HG03097 (cell line): ENCODE measurements around the gene NDUFB10.
"Not testable (repeated sequence)": the region's sequence is repeated elsewhere in the genome, so short reads cannot be mapped to it uniquely, and the experiment has no call there.

ENCODE experiments used
- ATAC-seq: cut with Tn5 transposase; IDR thresholded peaks from one replicate; pipeline ENCODE4 v1.9.1; 2021; ENCODE audit not compliant: unreplicated experiment, low FRiP score

Gene NDUFB10

DNA sequence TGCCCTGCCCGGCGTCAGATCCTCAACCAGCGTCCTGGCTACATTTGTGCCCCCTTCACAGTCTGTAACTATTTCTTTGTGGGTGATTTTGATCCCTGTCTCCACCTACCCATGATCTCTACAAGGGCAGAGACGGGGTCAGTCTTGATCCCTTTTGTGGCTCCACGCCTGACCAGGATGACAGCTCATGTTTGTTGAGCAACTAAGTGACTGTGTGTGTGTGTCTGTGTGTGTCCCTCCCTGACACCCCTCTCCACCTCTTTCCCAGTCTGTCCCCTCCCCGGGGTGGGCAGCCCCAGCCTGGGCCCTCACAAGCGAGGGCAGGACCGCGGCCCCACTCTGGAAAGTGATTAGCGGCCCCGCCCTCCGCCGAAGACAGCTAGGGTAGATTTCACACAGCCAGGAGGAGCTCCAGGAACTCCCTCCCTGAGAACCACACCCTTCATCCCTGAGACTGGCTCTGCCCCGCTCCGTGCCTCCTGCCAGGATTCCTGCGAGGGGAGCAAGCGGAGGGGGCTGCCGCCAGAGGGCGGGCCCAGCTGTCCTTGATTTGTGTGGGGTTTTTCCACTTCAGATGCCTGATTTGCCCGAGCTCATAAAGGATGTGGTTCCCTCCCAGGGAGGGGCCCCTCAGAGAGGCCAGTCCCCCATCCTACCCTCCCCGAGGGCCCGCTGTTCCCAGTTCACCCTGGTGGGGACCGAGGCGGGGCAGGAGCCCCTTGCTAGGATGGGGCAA is 35.9 kb upstream of the NDUFB10 start:
- ATAC-seq = no peak

DNA sequence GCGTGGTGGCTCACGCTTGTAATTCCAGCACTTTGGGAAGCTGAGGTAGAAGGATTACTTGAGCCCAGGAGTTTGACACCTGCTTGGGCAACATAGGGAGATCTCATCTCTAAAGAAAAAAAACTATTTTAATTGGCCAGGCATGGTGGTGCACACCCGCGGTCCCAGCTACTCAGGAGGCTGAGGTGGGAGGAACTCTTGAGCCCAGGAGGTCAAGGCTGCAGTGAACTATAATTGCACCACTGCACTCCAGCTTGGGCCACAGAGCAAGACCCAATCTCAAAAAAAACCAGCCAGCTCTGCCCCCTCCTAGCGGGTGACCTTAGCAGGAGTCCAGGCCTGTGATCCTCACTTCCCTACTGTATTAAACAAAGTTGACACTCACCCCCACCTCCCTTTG is 35.2 kb upstream of the NDUFB10 start:
- ATAC-seq = no peak

DNA sequence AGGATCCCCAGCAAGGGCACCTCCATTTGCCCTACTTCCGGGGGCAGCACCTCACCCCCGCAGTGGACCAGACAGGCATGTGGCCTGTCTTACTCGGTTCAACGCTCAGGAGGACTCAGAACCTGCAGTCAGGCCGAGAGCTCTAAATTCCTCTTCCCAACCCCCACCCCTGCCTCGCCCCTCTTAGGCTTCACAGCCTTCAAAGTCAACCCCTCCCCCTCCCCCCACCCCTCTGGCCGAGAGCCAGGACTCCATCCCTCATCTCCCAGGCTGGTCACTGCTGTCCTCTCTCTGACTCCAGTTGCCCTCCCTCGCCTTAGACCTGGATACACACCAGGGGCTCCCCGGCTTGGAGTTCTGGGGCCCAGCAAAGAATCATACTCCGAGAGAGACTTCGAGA is 33.1 kb upstream of the NDUFB10 start:
- no peak for ATAC-seq

DNA sequence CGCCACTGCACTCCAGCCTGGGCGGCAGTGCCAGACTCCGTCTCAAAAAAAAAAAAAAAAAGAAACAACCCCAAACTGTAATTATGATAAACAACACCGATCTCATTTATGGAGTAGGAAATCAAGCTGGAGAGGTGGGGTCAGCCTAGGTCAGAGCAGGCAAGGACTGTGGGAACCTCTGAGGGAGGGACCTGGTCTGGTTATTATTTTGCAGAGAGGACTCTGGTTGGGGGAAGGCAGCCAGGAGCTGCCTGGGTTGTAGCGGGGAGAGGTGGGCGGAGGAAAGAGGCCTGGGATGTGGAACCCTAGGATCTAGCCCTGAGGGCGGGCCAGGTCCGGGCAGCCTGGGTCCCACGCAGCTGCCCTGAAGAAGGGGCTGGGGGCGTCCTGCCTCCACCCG is 30.2 kb upstream of the NDUFB10 start:
- ATAC-seq = no peak

DNA sequence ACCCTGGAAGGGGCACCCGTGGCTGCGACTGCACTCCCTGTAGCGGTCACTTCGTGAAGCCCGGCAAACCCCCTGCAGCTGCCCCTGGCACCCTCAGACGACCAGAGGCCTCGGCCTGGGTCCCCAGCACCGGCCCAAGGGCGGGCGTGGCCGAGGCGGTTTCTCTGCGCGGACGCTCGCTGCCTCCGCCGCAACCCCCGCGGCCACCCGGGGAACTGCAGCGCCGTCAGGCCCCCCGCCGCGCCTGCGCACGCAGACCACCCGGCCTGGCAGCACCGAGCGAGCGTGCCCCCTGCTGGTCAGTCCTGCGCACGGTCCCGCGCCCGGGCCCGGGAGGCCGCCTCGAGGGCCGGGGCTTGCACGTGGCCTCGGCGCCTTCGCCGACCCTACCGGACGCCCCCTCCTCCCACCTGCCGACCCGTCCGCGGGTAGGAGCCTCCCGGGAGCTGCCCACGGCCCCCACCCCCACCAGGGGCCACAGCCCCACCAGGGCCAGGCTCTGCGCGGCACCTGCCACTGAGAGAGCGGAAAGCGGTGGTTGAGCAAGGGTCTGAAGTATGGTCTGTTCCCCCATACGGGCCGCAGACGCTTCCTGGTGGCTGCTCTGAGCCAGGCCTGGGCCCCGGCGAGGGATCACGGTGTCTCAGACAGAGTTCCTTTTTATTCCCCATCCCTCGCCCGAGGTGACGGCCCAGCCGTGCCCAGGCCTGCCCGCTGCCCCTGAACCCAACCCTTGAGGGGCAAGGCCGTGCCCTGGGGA is 29.6 kb upstream of the NDUFB10 start:
- peak; percentile 76 for ATAC-seq

DNA sequence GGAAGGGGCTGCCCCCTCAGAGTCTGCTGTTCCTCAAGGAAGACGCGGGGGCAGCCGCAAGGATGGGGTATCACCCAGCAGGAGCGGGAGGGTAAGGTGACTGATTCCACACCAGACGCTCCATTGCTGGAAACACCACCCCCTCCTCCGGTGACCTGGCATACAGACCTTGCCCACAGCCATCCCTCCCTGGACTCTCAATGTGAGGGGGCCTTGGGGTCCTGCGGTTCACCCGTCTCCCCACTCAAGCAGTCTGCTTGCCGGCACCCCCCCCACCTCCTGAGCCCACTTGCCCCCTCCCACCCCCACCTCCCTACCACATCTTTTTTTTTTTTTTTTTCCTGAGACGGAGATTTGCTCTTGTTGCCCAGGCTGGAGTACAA is 29.0 kb upstream of the NDUFB10 start:
- ATAC-seq = no peak

DNA sequence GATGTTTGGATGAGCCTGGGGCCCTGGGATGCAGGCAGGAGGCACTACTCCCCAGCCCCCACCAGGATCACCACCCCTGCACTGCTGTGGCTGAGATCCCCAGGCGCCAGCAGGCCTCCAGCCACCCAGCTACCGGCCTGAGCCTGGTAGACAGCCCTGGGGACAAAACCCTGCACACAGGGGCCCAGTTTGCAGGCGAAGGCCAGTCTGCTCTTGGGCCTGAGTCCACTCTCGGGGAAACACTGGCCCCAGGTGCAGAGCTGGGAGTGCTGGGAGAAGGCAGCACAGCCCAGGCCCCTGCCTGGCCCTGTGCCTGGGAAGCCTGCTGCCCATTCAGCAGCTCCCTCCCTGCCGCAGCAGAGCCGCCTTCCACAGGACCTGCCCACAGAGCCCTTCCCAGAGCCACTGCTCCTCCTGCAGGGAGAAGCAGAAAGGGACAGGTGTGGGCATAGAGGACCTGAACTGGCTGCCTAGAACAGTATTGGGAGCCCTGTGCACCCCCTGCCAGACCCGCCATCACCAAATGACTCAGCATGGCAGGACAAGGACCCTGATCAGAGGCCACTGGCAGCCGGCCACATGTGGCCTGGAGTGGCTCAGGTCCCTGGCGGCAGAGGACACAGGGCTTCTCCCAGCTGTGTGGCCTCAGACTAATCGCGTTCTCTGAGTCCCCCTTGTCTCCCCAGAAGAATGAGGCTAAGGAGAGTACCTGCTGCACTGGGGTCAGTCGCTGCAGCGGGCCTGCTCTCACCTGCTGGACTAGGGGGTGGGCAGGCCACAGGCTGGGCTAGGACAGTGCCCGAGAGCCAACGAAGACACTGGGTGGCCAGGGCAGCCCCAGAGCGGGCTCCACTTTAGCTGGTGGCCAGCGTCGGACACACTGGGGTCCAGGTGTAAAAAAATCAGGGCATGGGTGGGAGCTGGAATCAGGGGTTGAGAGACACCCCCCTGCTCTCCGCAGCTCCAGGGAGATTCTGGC is 27.0 kb upstream of the NDUFB10 start:
- no peak for ATAC-seq

DNA sequence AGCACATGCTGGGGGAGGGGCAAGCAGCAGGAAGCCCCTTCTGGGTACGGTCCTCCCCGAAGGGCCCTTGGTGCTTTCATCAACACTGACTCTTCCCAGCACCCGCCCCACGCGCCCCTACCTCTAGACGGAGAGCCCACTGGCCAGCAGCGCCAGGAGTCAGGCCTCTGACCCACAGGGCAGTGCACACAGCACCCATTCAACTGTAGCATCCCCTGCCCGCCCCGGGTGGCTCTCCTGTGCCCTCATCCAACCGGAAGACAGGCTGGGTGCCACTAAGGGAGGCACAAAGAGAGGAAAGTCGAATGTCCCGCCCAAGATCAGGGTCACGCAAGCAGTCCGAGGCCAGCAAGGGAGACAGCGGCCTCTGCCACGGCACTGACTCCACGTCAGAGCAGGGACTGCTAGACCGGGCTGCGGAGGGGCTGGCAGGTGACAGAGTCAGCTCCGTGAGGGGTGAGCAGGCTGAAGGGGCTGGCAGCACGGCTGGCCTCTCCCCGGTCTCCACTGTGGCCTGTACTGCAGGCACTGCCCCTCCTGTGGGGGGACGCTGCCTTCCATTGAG is 26.2 kb upstream of the NDUFB10 start:
- ATAC-seq = no peak

DNA sequence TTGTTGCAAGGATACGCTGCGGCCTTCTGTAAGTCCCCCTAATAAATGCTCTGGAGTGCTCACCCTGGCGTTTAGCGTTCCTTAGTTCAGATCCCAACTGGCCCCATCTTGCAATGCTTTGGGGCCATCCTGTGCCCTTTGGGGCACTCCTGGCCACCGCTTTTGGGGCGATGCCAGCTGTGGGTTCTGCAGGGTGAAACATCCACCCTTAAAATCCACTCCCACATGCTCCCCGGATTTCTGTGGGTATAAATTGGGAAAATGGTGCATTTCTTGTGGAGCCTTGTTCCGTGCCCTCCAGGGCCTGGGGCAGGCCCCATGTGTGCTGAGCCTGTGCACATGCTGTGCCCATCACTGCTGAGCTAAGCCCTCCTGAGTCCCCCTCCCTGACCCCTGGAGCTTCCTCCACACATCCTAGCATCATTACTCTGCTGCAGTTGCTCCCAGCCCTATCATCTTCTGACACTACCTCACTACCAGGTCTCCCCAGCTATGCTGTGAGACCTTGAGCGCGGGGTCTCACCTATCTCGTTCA is 22.3 kb upstream of the NDUFB10 start:
- ATAC-seq = no peak

DNA sequence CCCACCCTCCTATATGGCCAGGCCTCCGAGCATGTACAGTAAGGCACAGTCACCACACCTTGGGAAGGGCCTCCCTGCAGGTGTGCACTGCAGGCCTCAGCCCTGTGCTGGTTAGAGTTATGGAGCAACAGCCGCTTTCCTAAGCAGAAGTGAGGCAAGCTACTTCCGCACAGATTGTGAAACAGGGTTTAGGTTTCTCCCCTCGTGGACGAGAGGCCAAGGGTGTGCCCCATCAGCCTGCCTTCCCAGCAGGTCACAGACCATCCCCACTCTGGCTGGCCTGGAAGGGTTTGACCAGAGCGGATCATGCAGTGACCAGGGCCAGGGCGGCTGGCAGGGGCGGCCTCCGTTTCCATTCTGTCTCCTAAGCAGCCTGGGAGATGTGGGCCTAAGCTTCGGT is 21.0 kb upstream of the NDUFB10 start:
- no peak for ATAC-seq

DNA sequence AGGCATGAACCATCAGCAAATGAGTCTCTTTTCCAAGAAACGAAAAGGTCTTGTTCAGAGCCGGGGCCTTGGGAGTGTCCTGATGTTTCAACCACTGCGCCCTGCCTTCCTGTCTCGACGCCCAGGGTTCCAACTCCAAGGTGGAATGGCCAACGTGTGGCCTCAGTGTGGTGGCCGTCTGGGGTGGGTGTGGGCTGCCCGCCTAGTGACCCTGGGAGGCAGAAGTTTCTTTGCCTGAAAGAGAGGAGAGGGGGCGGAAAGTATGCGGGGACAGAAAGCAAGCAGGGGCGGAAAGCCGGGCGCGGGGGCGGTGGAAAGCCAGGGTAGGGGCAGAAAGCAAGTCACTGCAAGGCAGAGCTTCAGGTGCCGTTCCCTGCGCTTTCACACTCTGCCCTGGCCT is 20.4 kb upstream of the NDUFB10 start:
- no peak for ATAC-seq

DNA sequence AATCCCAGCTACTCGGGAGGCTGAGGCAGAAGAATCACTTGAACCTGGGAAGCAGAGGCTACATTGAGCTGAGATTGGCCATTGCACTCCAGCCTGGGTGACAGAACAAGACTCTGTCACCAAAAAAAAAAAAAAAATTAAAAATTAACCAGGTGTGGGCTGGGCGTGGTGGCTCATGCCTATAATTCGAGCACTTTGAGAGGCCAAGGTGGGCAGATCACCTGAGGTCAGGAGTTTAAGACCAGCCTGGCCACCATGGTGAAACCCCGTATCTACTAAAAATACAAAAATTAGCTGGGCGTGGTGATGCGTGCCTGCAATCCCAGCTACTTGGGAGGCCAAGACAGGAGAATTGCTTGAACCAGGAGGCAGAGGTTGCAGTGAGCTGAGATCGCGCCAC is 19.5 kb upstream of the NDUFB10 start:
- ATAC-seq = not testable (repeated sequence)

DNA sequence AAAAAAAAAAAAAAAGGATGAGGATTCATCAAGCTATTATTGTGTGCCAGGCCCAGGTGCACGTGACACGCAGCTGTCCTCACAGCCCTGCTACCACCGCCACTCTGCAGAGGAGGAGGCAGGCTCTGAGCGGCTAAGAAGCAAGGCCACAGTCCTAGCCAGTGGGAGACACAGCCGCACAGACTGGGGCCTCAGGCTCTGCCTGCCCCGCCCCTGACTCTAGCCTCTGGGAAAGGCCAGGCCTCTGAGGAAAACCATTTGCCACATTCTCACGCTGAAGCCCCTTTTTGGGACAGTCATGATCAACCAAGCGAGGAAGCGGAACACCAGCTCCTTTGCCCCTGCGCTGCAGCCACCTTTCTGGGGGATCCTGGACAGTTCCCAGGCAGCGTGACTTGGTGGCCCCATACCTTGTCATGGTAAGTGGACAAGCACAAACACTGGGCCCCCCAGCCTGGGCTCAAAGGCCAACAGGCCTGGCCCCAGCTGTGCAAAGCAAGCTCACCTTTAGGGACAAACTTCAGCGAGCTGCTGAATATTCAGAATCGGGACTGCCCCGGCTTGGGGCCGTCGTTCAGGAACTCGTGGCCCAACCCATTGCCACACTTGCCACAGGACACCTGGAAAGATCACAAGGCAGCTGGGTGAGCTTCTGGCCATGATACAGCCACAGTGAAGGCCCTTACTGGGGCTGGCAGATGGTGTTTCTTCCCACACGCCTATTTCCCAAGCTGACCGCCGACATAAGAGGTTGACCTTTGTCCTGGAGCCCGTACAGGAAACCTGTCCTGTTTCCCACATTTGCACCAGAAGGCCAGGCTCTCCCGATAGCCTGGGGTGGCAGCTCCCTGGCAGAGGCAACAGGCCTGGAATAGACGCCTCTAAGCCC is 18.8 kb upstream of the NDUFB10 start:
- no peak for ATAC-seq

DNA sequence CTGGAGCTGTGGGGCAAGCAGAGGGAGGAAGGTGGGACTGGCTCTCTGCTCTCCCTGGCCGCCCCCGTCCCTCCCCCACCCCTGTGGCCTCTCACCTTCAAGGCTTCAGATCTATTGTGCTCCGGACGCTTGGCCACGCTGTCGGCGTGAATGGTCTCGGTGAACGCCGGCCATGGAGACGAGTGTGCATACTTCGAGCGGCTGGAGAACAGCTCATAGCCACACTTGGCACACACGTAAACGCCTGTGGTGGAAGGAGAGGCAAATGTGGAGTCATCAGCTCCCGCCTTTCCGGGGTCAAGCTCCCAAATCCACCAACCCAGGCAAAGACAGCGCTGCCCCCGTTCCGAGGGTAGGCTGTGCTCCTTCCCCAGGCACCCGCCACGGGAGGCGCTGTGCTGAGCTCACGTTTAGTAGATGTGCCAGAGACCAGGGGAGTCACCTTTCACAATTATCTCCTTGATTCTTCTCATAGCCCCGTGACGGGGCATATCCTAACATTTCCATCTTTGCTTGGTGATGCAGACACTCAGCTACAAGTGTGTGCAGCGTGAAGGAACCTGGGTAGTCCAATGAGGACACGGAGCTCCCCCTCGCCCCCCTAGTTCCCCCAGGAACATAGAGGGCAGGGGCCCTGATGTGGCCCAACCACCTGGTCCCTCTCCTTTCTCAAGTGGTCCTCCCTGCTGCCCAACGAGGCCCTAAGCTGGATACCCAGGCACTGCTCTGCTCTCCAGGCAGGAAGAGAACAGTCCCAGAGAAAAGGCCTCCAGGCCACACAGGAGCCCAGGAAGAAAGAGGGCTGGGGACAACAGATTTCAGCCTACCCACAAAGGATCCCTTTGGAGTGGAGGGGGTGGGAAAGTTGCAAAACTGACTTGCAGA is 17.9 kb upstream of the NDUFB10 start:
- ATAC-seq = no peak

DNA sequence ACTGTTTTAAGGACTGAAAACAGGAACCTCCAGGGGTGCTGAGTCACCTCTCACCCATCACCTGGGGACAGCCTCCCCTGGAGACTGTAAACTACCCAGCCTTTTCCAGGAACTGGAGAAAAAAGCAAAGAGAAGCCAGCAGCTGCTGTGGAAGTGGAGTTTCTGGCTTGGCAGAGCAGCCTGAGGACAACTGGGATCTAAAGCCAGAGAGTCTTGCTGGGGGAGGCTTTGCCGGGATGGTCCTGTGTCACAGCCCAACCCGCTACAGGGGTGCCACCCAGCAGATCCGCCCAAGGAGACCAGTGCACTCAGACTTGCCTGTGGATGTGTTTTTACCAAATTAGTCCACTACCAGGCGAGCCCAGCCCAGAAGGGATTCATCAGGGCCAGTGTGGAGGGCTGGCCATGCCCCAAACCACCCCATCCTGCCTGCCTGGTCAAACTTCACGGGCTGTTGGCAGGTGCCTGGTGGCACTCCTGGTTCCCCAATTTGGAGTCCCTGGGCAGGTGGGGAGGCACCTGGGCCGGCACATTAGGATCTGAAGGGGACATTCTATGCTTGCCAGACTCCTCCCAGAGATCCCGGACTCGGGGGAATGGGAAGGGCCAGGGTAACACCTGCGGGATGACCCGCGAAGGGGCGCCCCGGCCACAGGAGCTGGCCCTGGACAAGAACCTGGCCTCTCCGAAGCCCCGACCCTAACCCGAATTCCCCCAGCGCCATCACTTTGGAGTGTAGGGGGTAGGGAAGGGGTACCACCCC is 17.1 kb upstream of the NDUFB10 start:
- no peak for ATAC-seq

DNA sequence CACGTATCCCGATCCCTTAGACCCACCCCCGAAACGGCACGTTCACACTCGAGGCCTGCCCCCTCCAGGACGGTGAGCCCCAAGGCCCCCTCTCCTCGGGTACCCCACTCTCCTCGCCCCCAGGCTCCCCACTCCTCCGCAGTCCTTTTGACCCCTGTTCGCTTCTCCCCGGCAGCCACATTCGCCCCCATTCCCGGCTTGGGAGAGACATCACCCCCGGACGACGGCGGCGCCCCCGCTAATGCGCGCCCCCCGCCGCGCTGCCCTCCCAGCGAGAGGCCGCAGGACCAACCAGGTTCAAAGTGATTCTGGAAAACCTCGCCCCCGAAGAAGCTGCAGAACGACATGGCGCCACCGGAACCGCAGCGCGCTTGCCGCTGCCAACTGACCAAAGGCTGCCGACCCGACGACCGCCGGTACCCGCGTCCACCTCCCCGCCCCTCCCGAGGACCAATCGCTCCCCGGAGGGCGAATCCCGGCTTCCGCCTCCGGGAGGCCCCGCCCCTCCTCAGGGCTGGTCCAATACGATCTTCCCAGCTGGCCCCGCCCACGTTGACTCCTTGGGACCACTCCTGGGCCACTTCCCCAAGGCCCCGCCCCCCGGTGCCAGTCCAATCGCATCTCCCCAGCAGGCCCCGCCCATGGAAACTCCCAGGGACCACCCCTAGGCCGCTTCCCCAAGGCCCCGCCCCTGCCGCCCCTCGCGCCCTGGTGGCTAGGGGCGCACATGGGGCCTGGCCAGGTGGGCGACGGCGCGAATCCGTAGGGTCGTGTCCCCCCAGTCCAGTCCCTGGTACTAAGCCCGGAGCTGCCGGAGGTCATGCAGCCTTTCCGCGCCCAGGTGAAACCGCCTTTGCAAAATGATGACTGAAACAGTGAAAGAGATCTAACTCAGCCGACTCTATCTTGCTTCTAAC is 16.3 kb upstream of the NDUFB10 start, which contains the start of gene MSRB1:
Gene MSRB1 (minus strand): TSS at position 390 of the 917 bp plus-strand sequence. CDS start 43 bp downstream, at position 347.
- ATAC-seq = peak; percentile 82
